Activated CD8-positive, alpha-beta T cell treated with anti-CD3 and anti-CD28 coated beads for 36 hours (primary cell): ENCODE results near the gene UBE2H. TPM values are rescaled to one million over a fixed set of nuclear protein-coding genes. Genes with fewer than 3 reads are reported as not detected.

Experiments
- ATAC-seq: fragments of 200-7000 bp; cut with Tn5 transposase; one replicate; pipeline ENCODE4 v1.10.0; 2021; ENCODE audit warnings: mild to moderate bottlenecking, moderate library complexity
- CTCF ChIA-PET: fragments of 350-600 bp; sonication (Branson Sonifier 250); formaldehyde crosslinking; loops from one replicate; lab custom pipeline; 2021; ENCODE audit warnings: antibody characterized with exemption; lab: Charles Lee
- POLR2A ChIA-PET: fragments of 350-600 bp; sonication (Branson Sonifier 250); formaldehyde crosslinking; loops from one replicate; lab custom pipeline; 2021; ENCODE audit warnings: antibody characterized with exemption; lab: Charles Lee
- DNase-seq: peaks from one replicate; pipeline ENCODE4 v3.0.0-alpha.2; 2020
- H3K27ac Mint-ChIP-seq: one replicate; pipeline ENCODE4 v1.8.0; 2021; ENCODE audit warnings: mild to moderate bottlenecking, mixed read lengths
- H3K27me3 Mint-ChIP-seq: one replicate; pipeline ENCODE4 v1.8.0; 2021; ENCODE audit warnings: mixed read lengths
- H3K36me3 Mint-ChIP-seq: one replicate; pipeline ENCODE4 v1.8.0; 2021; ENCODE audit warnings: low read depth, mixed read lengths
- H3K4me1 Mint-ChIP-seq: one replicate; pipeline ENCODE4 v1.8.0; 2021; ENCODE audit warnings: low read depth, mixed read lengths
- H3K4me3 Mint-ChIP-seq: one replicate; pipeline ENCODE4 v1.8.0; 2021; ENCODE audit warnings: mild to moderate bottlenecking, moderate library complexity, mixed read lengths
- H3K9me3 Mint-ChIP-seq: one replicate; pipeline ENCODE4 v1.8.0; 2021; ENCODE audit warnings: mixed read lengths
- CTCF ChIP-seq: fragments of 200-600 bp; IDR thresholded peaks from one replicate; pipeline ENCODE4 v1.8.0; 2022; ENCODE audit warnings: antibody characterized with exemption, mild to moderate bottlenecking
- intact Hi-C: fragments of 100-400 bp; cut with micrococcal nuclease; formaldehyde crosslinking; loops from one replicate; pipeline ENCODE4 v1.10.0; 2022
- total RNA-seq, 2 experiments: library from RNA; stranded (reverse); gene quantifications; one replicate each; pipeline ENCODE4 v1.2.3, GENCODE V29; 2021

The UBE2H gene
- total RNA-seq, 2 experiments from 2014 or later: 22.4 to 22.6 TPM

GRCh38 chr7:129948338-129948737 is 4.4 kb downstream of the UBE2H start:
- H3K4me1 Mint-ChIP-seq: peaks cover 28% of the 10 kb centered on the region
- no peak for TF ChIP-seq CTCF
- peaks cover 6% of the 10 kb centered on the region for H3K36me3 Mint-ChIP-seq
- no peaks in the 10 kb centered on the region for H3K9me3 Mint-ChIP-seq
- ATAC-seq: no peak
- no peak overlapping the region for H3K27ac Mint-ChIP-seq
- H3K27me3 Mint-ChIP-seq: no peaks in the 10 kb centered on the region
- no peak for DNase-seq
- H3K4me3 Mint-ChIP-seq: no peak overlapping the region
- intact Hi-C loops: loop anchor here (5.0 kb wide), 1 partner anchor 64 kb away; no protein-coding TSS in a partner anchor
- ChIA-PET CTCF (interaction anchor here (1.2 to 2.3 kb wide), 3 partner anchors 114 to 123 kb away, joined by 3 to 8 read pairs (median 3); no protein-coding TSS in a partner anchor), POLR2A (no interaction called here)

GRCh38 chr7:129947701-129948100 is 5.1 kb downstream of the UBE2H start:
- ATAC-seq: no peak
- ChIA-PET POLR2A (interaction anchor here (0.6 kb wide), 2 partner anchors 16 to 152 kb away, joined by 3 read pairs; no protein-coding TSS in a partner anchor), CTCF (interaction anchor here (1.1 to 2.3 kb wide), 2 partner anchors 18 to 118 kb away, joined by 3 to 8 read pairs; no protein-coding TSS in a partner anchor)
- Mint-ChIP-seq H3K9me3 (no peaks in the 10 kb centered on the region), H3K27me3 (no peaks in the 10 kb centered on the region), H3K27ac (no peak overlapping the region), H3K36me3 (peaks cover 6% of the 10 kb centered on the region), H3K4me1 (peaks cover 24% of the 10 kb centered on the region), H3K4me3 (no peak overlapping the region)
- no peak for TF ChIP-seq CTCF
- no peak for DNase-seq
- intact Hi-C loops: loop anchor here (5.0 kb wide), 1 partner anchor 65 kb away; no protein-coding TSS in a partner anchor

GRCh38 chr7:129947049-129947448 is 5.7 kb downstream of the UBE2H start:
- intact Hi-C loops: loop anchor here (5.0 kb wide), 1 partner anchor 65 kb away; no protein-coding TSS in a partner anchor
- Mint-ChIP-seq H3K4me1 (peaks cover 24% of the 10 kb centered on the region), H3K9me3 (no peaks in the 10 kb centered on the region), H3K27ac (no peak overlapping the region), H3K4me3 (no peak overlapping the region), H3K36me3 (peaks cover 5% of the 10 kb centered on the region), H3K27me3 (no peaks in the 10 kb centered on the region)
- ATAC-seq (no peak), DNase-seq (no peak)
- CTCF ChIA-PET: interaction anchor here (1.1 kb wide), 1 partner anchor 17 kb away, joined by 3 read pairs; no protein-coding TSS in a partner anchor
- no peak for TF ChIP-seq CTCF
- POLR2A ChIA-PET: no interaction called here

GRCh38 chr7:129946282-129946681 is 6.5 kb downstream of the UBE2H start:
- CTCF ChIA-PET: no interaction called here
- POLR2A ChIA-PET: no interaction called here
- no peak for DNase-seq
- Mint-ChIP-seq H3K27ac (peak overlapping the region; percentile 1), H3K9me3 (no peaks in the 10 kb centered on the region), H3K4me1 (peaks cover 18% of the 10 kb centered on the region), H3K27me3 (no peaks in the 10 kb centered on the region), H3K36me3 (peaks cover 5% of the 10 kb centered on the region), H3K4me3 (no peak overlapping the region)
- no peak for ATAC-seq
- intact Hi-C loops: loop anchor here (5.0 kb wide), 1 partner anchor 66 kb away; no protein-coding TSS in a partner anchor
- TF ChIP-seq CTCF: no peak

- Mint-ChIP-seq H3K9me3 (no peaks in the 10 kb centered on the region), H3K4me3 (no peak overlapping the region), H3K4me1 (peaks cover 24% of the 10 kb centered on the region), H3K27me3 (no peaks in the 10 kb centered on the region), H3K36me3 (peaks cover 5% of the 10 kb centered on the region), H3K27ac (no peak overlapping the region)
- DNase-seq (no peak), ATAC-seq (no peak)
- CTCF ChIA-PET: no interaction called here
- TF ChIP-seq CTCF: no peak
- intact Hi-C loops: no loop called here
- POLR2A ChIA-PET: no interaction called here
Observed at GRCh38 chr7:129943352-129943751, 9.4 kb downstream of the UBE2H start.
